Stimulated activated CD8-positive, alpha-beta memory T cell treated with anti-CD3 and anti-CD28 coated beads, Interleukin-2, amount 100 ng/mL, for 48 hours (primary cell): ENCODE data around the gene LRRTM3.

Source experiments
- DNase-seq, 2 donors: peaks; one replicate each; pipeline ENCODE4 v3.0.0-alpha.2; 2020; ENCODE audit warnings: low read depth in 2 of 2

The LRRTM3 gene

GRCh38 chr10:66931949-66932343 lies 6.1 kb downstream of the LRRTM3 start:
- no peak for DNase-seq

GRCh38 chr10:66934711-66935110 lies 8.9 kb downstream of the LRRTM3 start:
- DNase-seq: no peak

GRCh38 chr10:66940965-66941364 lies 15.1 kb downstream of the LRRTM3 start:
- no peak for DNase-seq

DNA sequence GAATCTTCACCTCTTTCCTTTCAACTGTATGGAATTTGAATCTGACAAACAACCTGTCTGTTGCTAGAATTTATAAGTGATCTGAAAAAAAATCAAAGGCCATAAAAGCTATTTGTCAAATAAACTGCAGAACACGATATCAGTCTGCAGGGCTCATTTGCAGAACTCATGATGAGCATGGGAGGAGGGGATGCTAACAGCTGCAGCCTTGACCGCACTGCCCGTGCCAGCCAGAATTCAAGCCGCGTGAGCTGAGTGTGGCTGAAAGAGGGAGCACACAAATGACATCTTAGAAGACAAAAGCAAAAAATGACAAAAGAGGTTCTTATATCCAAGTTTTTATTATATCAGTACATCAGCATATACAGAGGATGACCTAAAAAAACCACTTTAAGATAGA lies 15.7 kb downstream of the LRRTM3 start:
- DNase-seq: no peak

DNA sequence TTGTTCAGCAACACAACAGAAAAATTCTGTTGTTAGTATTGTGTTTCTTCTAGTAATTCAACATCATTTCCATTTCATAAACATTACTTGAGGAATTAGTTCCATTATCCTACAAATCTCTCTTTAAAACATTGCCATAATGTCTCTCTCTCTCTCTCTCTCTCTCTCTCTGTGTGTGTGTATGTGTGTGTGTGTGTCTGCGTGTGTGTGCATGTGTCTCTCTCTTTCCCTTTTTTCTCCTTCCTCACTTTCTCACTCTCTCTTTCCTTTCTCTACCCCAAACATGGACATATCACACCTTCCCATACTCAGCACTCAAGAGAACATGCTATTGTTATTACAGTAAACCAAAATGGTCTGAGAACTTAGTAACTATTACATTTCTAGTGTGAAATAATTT lies 16.6 kb downstream of the LRRTM3 start:
- DNase-seq: no peak

GRCh38 chr10:66943590-66943989 lies 17.8 kb downstream of the LRRTM3 start:
- DNase-seq: no peak

DNA sequence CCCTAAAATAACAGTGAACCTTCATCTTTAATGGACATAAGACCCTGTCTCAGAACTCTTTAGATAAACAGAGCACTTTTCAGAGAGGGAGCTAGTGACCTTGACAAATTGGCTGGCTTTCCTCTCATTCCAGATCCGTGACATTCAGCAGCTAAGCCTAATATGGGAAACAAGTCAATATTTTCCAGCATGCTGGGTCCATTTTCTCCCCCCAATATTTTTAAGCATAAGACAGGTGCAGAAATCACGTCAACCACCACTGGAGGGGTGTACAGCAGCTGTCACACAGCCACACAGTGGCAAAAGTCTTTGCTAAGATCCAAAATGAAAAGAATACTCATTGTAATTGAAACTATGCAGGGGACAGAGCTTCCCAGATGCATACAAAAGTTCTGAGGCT lies 26.1 kb downstream of the LRRTM3 start:
- no peak for DNase-seq

- DNase-seq: no peak
Observed at GRCh38 chr10:66958466-66958865, 32.6 kb downstream of the LRRTM3 start.

DNA sequence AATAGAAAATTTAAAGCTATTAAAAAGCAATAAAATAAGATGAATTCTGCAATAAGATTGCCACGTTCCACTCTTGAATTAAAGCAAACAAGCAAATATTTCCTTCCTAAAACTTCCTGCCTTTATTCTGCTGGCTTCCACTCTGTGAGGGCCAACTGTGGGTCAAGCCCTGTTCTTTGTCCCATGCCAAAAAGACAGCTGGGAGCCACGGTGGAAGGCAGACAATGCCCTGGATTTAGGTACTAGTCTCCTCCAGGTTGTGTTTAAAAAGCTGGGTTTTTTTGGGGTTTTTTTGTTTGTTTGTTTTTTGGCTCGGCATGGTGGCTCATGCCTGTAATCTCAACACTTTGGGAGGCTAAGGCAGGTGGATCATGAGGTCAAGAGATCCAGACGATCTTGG lies 39.1 kb downstream of the LRRTM3 start:
- DNase-seq: no peak

- DNase-seq: no peak
Observed at GRCh38 chr10:66980246-66980815, 54.5 kb downstream of the LRRTM3 start.

DNA sequence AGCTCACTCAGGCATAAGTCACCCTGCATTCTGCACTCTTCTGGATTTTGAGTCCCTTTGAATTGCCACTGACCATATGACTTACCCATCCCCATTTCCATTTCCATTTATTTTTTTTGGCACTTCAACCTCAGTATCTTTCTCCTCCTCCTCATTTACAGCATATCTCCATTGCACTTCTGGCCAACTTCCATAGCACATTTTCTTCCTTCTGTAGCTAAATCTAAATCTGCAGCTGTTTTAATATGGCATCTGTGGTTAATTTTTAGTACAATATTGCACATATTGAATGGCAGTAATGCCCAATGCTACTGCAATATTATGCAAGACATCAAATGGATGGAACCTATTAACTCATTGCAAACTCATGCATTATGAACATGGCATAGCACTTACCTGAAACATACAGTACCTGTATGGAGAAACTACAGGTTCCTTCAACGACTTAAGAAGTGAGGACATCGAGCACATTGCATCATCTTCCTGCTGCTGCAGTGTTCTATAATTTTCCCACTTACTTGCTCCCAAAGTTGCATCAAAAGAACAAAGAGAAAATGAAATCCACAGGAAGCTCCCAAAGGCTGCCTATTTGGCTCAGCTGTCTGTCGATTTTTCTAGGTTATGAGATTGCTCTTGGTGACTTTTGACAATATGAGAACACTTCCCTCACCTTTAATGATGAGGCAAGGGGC lies 55.7 kb downstream of the LRRTM3 start:
- DNase-seq: no peak

GRCh38 chr10:66982053-66982420 lies 56.2 kb downstream of the LRRTM3 start:
- no peak for DNase-seq

- no peak for DNase-seq
Observed at GRCh38 chr10:66982792-66983474, 57.1 kb downstream of the LRRTM3 start.

GRCh38 chr10:66983475-66983818 lies 57.6 kb downstream of the LRRTM3 start:
- DNase-seq: no peak

DNA sequence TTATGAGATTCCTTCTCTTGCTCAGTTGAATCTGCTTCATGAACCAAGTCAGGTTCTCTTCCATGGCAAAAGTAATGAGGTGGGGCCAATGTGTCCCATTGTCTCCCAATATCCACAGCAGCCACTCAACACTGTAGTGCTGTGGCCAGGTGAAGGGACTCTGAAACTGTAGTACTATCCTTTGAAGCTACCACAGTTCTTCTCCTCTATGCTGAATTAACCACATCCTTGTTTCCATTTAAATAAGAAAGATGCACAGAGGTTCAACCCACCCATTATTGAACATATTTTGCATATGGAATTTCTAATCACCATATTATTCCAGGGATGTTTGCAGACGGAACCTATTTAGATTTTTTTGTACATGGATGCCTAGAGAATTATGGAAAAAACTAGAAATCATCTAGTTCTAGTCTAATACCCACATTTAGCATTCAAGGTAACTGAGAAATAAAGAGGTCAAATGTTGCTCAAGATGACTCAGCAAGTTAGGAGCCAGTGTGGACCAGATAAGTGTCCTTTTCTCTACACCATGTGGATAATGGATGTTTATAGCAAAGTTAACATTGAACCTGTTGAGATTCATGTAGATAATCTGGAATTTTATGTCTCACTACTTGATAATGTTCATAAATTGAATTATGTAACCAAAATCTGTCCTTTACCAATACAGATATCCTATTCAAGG lies 64.5 kb downstream of the LRRTM3 start:
- no peak for DNase-seq

DNA sequence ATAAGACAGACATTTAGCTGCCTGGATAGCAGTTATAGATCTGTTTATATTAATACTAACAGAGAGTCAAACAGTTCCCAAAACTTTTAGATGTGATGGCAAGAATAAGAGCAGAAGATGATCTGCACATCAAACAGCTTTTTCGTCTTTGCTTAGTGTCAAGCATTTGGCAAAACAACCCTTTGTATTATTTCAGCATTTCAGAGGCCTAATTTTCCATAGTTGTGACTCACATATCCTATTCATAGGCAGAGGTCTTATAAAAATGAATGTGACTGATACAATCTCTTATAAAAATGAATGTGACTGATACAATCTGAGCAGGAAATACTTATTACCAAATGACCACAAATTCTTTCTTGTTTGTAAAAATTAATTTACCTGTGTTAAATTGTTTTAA lies 71.2 kb downstream of the LRRTM3 start:
- DNase-seq: no peak

GRCh38 chr10:66999762-67000545 lies 74.1 kb downstream of the LRRTM3 start:
- no peak for DNase-seq

- DNase-seq: no peak
Observed at GRCh38 chr10:67004690-67005089, 78.9 kb downstream of the LRRTM3 start.

GRCh38 chr10:67005981-67006380 lies 80.1 kb downstream of the LRRTM3 start:
- DNase-seq: no peak

DNA sequence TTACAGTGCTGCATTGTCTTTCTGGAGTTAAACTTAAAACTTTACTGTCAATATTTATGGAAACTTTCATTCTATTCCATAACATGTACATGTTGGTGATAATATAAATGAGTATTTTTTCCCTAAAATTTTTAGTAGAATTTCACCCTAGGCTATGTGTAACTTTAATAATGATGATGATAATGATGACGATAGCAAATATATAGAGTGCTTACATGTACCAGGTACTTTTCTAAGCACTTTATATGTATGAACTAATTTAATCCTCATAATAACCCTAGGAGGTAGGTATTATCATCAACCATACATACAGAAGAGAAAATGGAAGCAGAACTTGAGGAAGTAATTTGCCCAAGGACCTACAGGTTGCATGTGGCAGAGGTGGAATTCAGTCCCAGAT lies 85.6 kb downstream of the LRRTM3 start:
- DNase-seq: no peak

- no peak for DNase-seq
Observed at GRCh38 chr10:67011981-67012380, 86.1 kb downstream of the LRRTM3 start.

GRCh38 chr10:67015225-67015624 lies 89.4 kb downstream of the LRRTM3 start:
- DNase-seq: no peak
